Adrenal gland (tissue), 5 donors: ENCODE results near the gene LRRK1.

Source experiments
- CTCF ChIP-seq, 6 experiments: fragments of 450-650 bp in 4 of 6; fragments of 200-600 bp in 2 of 6; sonication (generic) in 1 of 6; IDR thresholded peaks; 1 replicate in 5 of 6; 2 replicates in 1 of 6; pipeline versions ENCODE4 v1.5.1 to v1.8.0; 2016 to 2021; ENCODE audit warnings: antibody characterized with exemption in 6 of 6, mild to moderate bottlenecking in 2 of 6, moderate library complexity in 1 of 6
- POLR2A ChIP-seq, 2 donors: fragments of 450-650 bp; IDR thresholded peaks; one replicate each; pipeline ENCODE4 v1.6.1; 2017; ENCODE audit warnings: antibody characterized with exemption in 2 of 2, mild to moderate bottlenecking in 2 of 2, moderate library complexity in 1 of 2
- donor health status: DM: no; HTN: no; CAD: no.

GRCh38 chr15:101107101-101107500 lies 187.9 kb downstream of the LRRK1 start:
- no peak for TF ChIP-seq CTCF (IDR thresholded peaks at IDR 0.05)
- TF ChIP-seq POLR2A (IDR thresholded peaks at IDR 0.05) = no peak
